HepG2 (cell line): ENCODE measurements around the gene SLC17A9. TPM values are rescaled to one million over a fixed set of nuclear protein-coding genes. Genes with fewer than 3 reads are reported as not detected.
A peak's percentile ranks its signal among the peaks of the same experiment; 100 is the strongest.

Source experiments
- CSRNP1 ChIP-seq: sonication (generic); formaldehyde crosslinking; IDR thresholded peaks from 2 replicates; pipeline ENCODE4 v1.8.1; 2023; ENCODE audit warnings: mild to moderate bottlenecking, missing genetic modification reagents
- FOXK1 ChIP-seq: sonication (generic); formaldehyde crosslinking; IDR thresholded peaks from 2 replicates; pipeline ENCODE4 v1.4.0; 2020; ENCODE audit warnings: low read depth, missing genetic modification reagents, borderline replicate concordance
- GPBP1L1 ChIP-seq: sonication (generic); formaldehyde crosslinking; IDR thresholded peaks from 2 replicates; pipeline ENCODE4 v1.5.0; 2020; ENCODE audit warnings: mild to moderate bottlenecking, missing genetic modification reagents
- NBN ChIP-seq: fragments of 450-650 bp; conservative IDR thresholded peaks from 2 replicates; pipeline ENCODE4 v1.6.1; 2017
- THAP9 ChIP-seq: sonication (generic); formaldehyde crosslinking; IDR thresholded peaks from 2 replicates; pipeline ENCODE4; 2020; ENCODE audit warnings: missing genetic modification reagents, mild to moderate bottlenecking, borderline replicate concordance
- YY1 ChIP-seq: IDR thresholded peaks from 2 replicates; pipeline ENCODE4 v1.6.1; 2011; ENCODE audit warnings: low read length, low read depth, moderate library complexity, mild to moderate bottlenecking; ENCODE audit not compliant: insufficient read depth, insufficient replicate concordance
- ZBTB14 ChIP-seq: sonication (generic); formaldehyde crosslinking; IDR thresholded peaks from 2 replicates; pipeline ENCODE4 v1.4.0; 2020; ENCODE audit warnings: missing genetic modification reagents
- ZBTB26 ChIP-seq: IDR thresholded peaks from 2 replicates; pipeline ENCODE4 v1.6.1; 2016; ENCODE audit warnings: missing compliant biosample characterization, missing genetic modification reagents, borderline replicate concordance
- ZNF512B ChIP-seq: sonication (generic); formaldehyde crosslinking; IDR thresholded peaks from 2 replicates; pipeline ENCODE4 v1.5.1; 2020; ENCODE audit warnings: missing genetic modification reagents, mild to moderate bottlenecking, borderline replicate concordance
- ZNF549 ChIP-seq: sonication (generic); formaldehyde crosslinking; IDR thresholded peaks from 2 replicates; pipeline ENCODE4 v1.5.0; 2020; ENCODE audit warnings: missing genetic modification reagents
- ZNF670 ChIP-seq: sonication (generic); formaldehyde crosslinking; IDR thresholded peaks from 2 replicates; pipeline ENCODE4 v1.8.0; 2022; ENCODE audit warnings: mild to moderate bottlenecking, missing genetic modification reagents, borderline replicate concordance
- ZNF775 ChIP-seq: sonication (generic); formaldehyde crosslinking; IDR thresholded peaks from 2 replicates; pipeline ENCODE4 v1.4.0; 2020; ENCODE audit warnings: missing genetic modification reagents, mild to moderate bottlenecking, moderate library complexity, borderline replicate concordance
- polyA plus RNA-seq, 8 experiments: library from polyadenylated mRNA; depleted of rRNA in 3 of 8; stranded (reverse) in 7 of 8; unstranded in 1 of 8; fragments of >200 nt; fragmentation: Illumina TruSeq in 4 of 8; extraction: Trizol in 4 of 8; gene quantifications; 2 replicates each; pipeline versions ENCODE4 v1.2.1 to v1.2.3, GENCODE V29; 2011 to 2016; ENCODE audit warnings: low read depth in 4 of 8, missing spikeins in 1 of 8, mixed read lengths in 1 of 8; ENCODE audit not compliant: insufficient read depth in 1 of 8
- total RNA-seq, 5 experiments: library from RNA; depleted of rRNA; stranded (reverse); fragments of >200 nt; fragmentation: Illumina TruSeq; extraction: Trizol; gene quantifications; 2 replicates each; pipeline ENCODE4 v1.2.3, GENCODE V29; 2016; ENCODE audit warnings: low read depth in 1 of 5

SLC17A9 gene
- total and polyA plus RNA-seq, 2 of the 13 experiments (the other 11 are each of a cell fraction or from before 2014, with no cell fraction given), result 110 to 191 TPM

- TF ChIP-seq CSRNP1 (CRISPR knock-in tag) (peak; percentile 41), ZNF775 (no peak), ZNF549 (CRISPR knock-in tag) (no peak), ZNF670 (CRISPR knock-in tag) (no peak), YY1 (no peak), ZBTB26 (CRISPR knock-in tag) (0 out of 2 replicates have a peak, but pooled peaks have one; percentile 39), GPBP1L1 (no peak), ZBTB14 (CRISPR knock-in tag) (no peak), THAP9 (no peak; the same call in 1 of the 2 replicates), FOXK1 (no peak), ZNF512B (CRISPR knock-in tag) (no peak; the same call in 1 of the 2 replicates), NBN (no peak)
Observed at GRCh38 chr20:62968378-62969178, 16.1 kb downstream of the SLC17A9 start (continued).
